OCI-LY1 (cell line): Measurements from ENCODE around the gene ARHGDIB.

Source experiments
- H2AFZ ChIP-seq: fragments of 200-600 bp; sonication (generic), shearing (Covaris generic); 2 replicates; pipeline ENCODE4 v1.6.0; 2014; ENCODE audit warnings: antibody characterized with exemption, mild to moderate bottlenecking, low read length
- H3F3A ChIP-seq: fragments of 200-600 bp; sonication (generic), shearing (Covaris generic); 2 replicates; pipeline ENCODE4 v1.6.0; 2014; ENCODE audit warnings: mild to moderate bottlenecking, antibody characterized with exemption, low read length, moderate library complexity; ENCODE audit not compliant: insufficient read depth
- H3K27ac ChIP-seq: fragments of 200-600 bp; sonication (generic); 2 replicates; pipeline ENCODE4 v1.5.1; 2014; ENCODE audit warnings: low read length, mixed run types, mild to moderate bottlenecking, low read depth; ENCODE audit not compliant: poor library complexity, severe bottlenecking
- H3K27me3 ChIP-seq: fragments of 200-600 bp; sonication (generic); 2 replicates; pipeline ENCODE4 v1.6.0; 2014; ENCODE audit warnings: antibody characterized with exemption, mild to moderate bottlenecking, low read length, moderate library complexity; ENCODE audit not compliant: insufficient read depth
- H3K36me3 ChIP-seq: fragments of 200-600 bp; sonication (generic); 2 replicates; pipeline ENCODE4 v1.6.1; 2014; ENCODE audit warnings: mild to moderate bottlenecking, antibody characterized with exemption, low read length, moderate library complexity, mixed read lengths; ENCODE audit not compliant: insufficient read depth
- H3K4me1 ChIP-seq: fragments of 200-600 bp; sonication (generic); 2 replicates; pipeline ENCODE4 v1.5.1; 2014; ENCODE audit warnings: mild to moderate bottlenecking, low read length, moderate library complexity; ENCODE audit not compliant: insufficient read depth, severe bottlenecking
- H3K4me2 ChIP-seq: fragments of 200-600 bp; sonication (generic), shearing (Covaris generic); 2 replicates; pipeline ENCODE4 v1.6.1; 2014; ENCODE audit warnings: low read length
- H3K4me3 ChIP-seq: fragments of 200-600 bp; sonication (generic); 2 replicates; pipeline ENCODE4 v1.5.1; 2014; ENCODE audit warnings: low read length, low read depth, mild to moderate bottlenecking, mixed read lengths; ENCODE audit not compliant: poor library complexity, severe bottlenecking
- H3K79me2 ChIP-seq: fragments of 200-600 bp; shearing (Covaris generic); 2 replicates; pipeline ENCODE4 v1.6.1; 2016; ENCODE audit warnings: mixed run types, low read length, mixed read lengths; ENCODE audit not compliant: insufficient read depth
- H3K9ac ChIP-seq: fragments of 200-600 bp; sonication (generic), shearing (Covaris generic); 2 replicates; pipeline ENCODE4 v1.6.1; 2014; ENCODE audit warnings: mild to moderate bottlenecking, low read length, mixed read lengths
- H3K9me2 ChIP-seq: fragments of 200-600 bp; sonication (generic), shearing (Covaris generic); 2 replicates; pipeline ENCODE4 v1.6.1; 2014; ENCODE audit warnings: low read depth, mild to moderate bottlenecking, low read length, mixed read lengths
- H3K9me3 ChIP-seq: fragments of 200-600 bp; shearing (Covaris generic); 2 replicates; pipeline ENCODE4 v1.6.1; 2014; ENCODE audit warnings: low read length, mixed read lengths
- H4K20me1 ChIP-seq: fragments of 200-600 bp; sonication (generic), shearing (Covaris generic); 2 replicates; pipeline ENCODE4 v1.6.0; 2016; ENCODE audit warnings: mild to moderate bottlenecking, low read length; ENCODE audit not compliant: insufficient read depth
- EZH2 ChIP-seq: fragments of 200-600 bp; sonication (generic), shearing (Covaris generic); IDR thresholded peaks from 2 replicates; pipeline ENCODE4 v1.8.0; 2017; ENCODE audit warnings: borderline replicate concordance, mixed run types, mild to moderate bottlenecking, antibody characterized with exemption, low read length, moderate library complexity, mixed read lengths
- TF ChIP-seq, protein P1 (sequence below): fragments of 200-600 bp; sonication (generic), shearing (Covaris generic); IDR thresholded peaks from 2 replicates; pipeline ENCODE4 v1.5.1; 2017; ENCODE audit warnings: mild to moderate bottlenecking, antibody characterized with exemption, low read length, moderate library complexity, mixed read lengths

Gene ARHGDIB

DNA sequence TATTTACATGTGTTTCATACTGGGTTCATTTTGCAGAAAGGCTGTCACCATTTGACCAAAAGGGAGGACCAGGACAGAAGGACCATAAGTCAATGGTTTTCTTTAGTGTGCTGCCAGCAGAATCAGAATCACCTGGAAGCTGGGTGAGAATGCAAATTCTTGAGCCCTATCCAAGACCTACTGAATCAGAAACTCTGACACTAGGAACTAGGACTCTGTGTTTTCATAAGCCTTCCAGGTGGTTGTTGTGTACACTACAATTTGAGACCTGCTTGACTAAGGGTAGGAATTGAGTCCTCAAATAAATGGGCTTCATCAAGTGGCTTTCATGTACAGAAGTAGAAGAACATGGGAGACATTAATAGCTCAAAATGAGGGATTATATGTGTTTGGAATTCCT, 43.7 kb upstream of the ARHGDIB start:
- Histone ChIP-seq H3K4me3 (no peak overlapping the region), H3K9ac (no peak overlapping the region), H3K4me2 (no peak overlapping the region), H4K20me1 (no peaks in the 10 kb centered on the region), H2AFZ (no peak overlapping the region), H3K27ac (no peak overlapping the region), H3K9me2 (no peaks in the 10 kb centered on the region), H3K36me3 (no peaks in the 10 kb centered on the region), H3K79me2 (no peaks in the 10 kb centered on the region), H3K27me3 (no peaks in the 10 kb centered on the region; the same call in 1 of the 2 replicates), H3F3A (no peaks in the 10 kb centered on the region), H3K9me3 (no peaks in the 10 kb centered on the region), H3K4me1 (no peaks in the 10 kb centered on the region)
- TF ChIP-seq EZH2: no peak
- TF ChIP-seq, protein P1, sequence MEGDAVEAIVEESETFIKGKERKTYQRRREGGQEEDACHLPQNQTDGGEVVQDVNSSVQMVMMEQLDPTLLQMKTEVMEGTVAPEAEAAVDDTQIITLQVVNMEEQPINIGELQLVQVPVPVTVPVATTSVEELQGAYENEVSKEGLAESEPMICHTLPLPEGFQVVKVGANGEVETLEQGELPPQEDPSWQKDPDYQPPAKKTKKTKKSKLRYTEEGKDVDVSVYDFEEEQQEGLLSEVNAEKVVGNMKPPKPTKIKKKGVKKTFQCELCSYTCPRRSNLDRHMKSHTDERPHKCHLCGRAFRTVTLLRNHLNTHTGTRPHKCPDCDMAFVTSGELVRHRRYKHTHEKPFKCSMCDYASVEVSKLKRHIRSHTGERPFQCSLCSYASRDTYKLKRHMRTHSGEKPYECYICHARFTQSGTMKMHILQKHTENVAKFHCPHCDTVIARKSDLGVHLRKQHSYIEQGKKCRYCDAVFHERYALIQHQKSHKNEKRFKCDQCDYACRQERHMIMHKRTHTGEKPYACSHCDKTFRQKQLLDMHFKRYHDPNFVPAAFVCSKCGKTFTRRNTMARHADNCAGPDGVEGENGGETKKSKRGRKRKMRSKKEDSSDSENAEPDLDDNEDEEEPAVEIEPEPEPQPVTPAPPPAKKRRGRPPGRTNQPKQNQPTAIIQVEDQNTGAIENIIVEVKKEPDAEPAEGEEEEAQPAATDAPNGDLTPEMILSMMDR: no peak

DNA sequence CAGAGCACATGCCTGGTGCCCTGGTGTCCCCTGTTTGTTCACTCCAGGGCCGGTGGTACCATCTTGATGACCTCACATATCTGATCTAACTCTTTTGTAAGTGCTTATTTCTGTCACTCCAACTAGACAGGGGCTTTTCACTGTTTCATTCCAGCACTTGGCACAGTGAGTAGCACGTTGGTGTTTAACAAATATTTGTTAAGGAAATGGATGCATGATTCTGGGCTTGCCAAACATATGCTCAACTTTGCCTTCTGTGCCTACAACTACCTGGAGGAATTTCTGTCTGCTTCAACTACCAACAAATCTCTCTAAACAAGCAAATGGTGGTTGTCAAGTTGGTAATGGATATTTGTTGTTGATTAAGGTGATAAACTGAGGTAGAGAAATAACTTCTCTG, 43.0 kb upstream of the ARHGDIB start:
- no peak overlapping the region for H3K4me3 ChIP-seq
- no peak for TF ChIP-seq EZH2
- H3K9me2 ChIP-seq: no peaks in the 10 kb centered on the region
- H2AFZ ChIP-seq: no peak overlapping the region
- no peak overlapping the region for H3K9ac ChIP-seq
- no peaks in the 10 kb centered on the region for H3K9me3 ChIP-seq
- H3K4me1 ChIP-seq: no peaks in the 10 kb centered on the region
- H3K27me3 ChIP-seq: no peaks in the 10 kb centered on the region; the same call in 1 of the 2 replicates
- no peak overlapping the region for H3K4me2 ChIP-seq
- no peaks in the 10 kb centered on the region for H3F3A ChIP-seq
- H3K79me2 ChIP-seq: no peaks in the 10 kb centered on the region
- H3K36me3 ChIP-seq: no peaks in the 10 kb centered on the region
- no peaks in the 10 kb centered on the region for H4K20me1 ChIP-seq
- no peak overlapping the region for H3K27ac ChIP-seq

DNA sequence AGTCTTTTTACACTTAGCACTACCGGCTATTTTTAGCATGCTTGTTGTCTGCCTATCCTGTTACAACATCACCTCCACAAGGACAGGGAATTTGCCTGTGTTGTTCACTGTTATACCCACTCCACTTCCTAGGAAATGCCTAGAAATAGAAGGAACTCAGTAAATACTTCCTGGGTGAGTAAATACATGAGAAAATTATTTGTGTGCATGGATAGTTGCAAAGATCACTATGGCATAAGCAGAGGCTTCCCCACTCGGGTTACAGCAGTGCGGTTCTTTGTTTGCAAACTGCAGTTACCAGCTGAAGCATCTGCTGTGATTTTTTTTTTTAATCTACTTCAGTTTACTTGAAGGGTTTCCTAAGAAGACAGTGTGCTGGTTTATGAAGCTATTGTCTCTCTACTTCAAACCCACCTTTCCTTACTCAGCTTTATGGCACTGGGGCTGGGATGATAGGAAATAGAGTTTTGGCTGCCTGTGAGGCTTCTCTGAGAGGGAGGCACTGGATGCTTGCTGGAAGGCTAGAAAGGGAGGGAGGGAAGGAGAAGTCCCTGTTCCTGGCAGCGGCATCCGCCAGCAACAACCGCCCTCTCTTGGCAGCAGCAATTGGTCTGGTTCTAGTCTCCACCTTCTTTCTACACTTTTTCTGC, 40.5 kb upstream of the ARHGDIB start:
- Histone ChIP-seq H3K9me3 (no peaks in the 10 kb centered on the region), H2AFZ (no peak overlapping the region), H3K4me3 (no peak overlapping the region), H3K9ac (no peak overlapping the region), H3K27me3 (no peaks in the 10 kb centered on the region), H3K79me2 (no peaks in the 10 kb centered on the region), H3K9me2 (no peaks in the 10 kb centered on the region), H3K4me2 (no peak overlapping the region), H3K27ac (no peak overlapping the region), H3F3A (no peaks in the 10 kb centered on the region), H3K36me3 (no peaks in the 10 kb centered on the region), H4K20me1 (no peaks in the 10 kb centered on the region), H3K4me1 (no peaks in the 10 kb centered on the region)
- no peak for TF ChIP-seq EZH2
- TF ChIP-seq, protein P1: no peak

DNA sequence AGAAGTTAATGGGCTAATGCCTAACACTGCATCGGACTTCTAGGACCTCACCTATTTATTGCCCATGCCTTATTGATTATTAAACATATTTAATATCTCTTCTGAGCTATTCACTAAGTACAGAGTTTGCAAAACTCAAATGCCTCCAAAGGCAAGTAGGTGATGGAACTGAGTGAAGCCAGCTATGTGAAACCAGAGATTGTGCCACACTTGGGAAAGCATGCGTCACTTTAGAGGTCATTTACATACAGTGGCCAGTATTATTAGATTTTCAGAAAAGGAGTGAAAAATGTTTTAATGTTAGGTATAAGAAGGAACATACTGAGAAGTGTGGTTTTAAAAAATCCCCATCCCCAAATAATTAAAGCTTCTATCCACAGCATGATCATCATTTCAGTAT, 39.2 kb upstream of the ARHGDIB start:
- Histone ChIP-seq H3K9me3 (no peaks in the 10 kb centered on the region), H3K9me2 (no peaks in the 10 kb centered on the region), H3K79me2 (no peaks in the 10 kb centered on the region), H3K9ac (no peak overlapping the region), H4K20me1 (no peaks in the 10 kb centered on the region), H3K27me3 (no peaks in the 10 kb centered on the region), H3K27ac (no peak overlapping the region), H3K4me2 (no peak overlapping the region), H3K4me3 (no peak overlapping the region), H2AFZ (no peak overlapping the region), H3K36me3 (no peaks in the 10 kb centered on the region), H3K4me1 (no peaks in the 10 kb centered on the region), H3F3A (no peaks in the 10 kb centered on the region)
- no peak for TF ChIP-seq EZH2
- TF ChIP-seq, protein P1: no peak
